Fibroblast of upper back skin (primary cell): Measurements from ENCODE around the gene HPS5.

ENCODE experiments used
- DNase-seq: peaks from one replicate; pipeline ENCODE4 v3.0.0-alpha.2; 2013

HPS5 gene

GRCh38 chr11:18235394-18236334 is 86.3 kb downstream of the HPS5 start:
- peak; percentile 1 for DNase-seq

- DNase-seq, result no peak
These were observed 88.0 kb downstream of the HPS5 start for GRCh38 chr11:18233912-18234311.

GRCh38 chr11:18230859-18231258 is 91.1 kb downstream of the HPS5 start:
- no peak for DNase-seq

- DNase-seq, result no peak
These were observed 92.4 kb downstream of the HPS5 start for GRCh38 chr11:18229501-18229900.
